Mammary epithelial cell (primary cell): ENCODE data around the gene KPNB1.

Experiments
- EZH2 ChIP-seq: IDR thresholded peaks from 2 replicates; pipeline ENCODE4 v1.6.1; 2012; ENCODE audit warnings: low read length, inconsistent platforms, borderline replicate concordance
- TF ChIP-seq, protein P1 (sequence below), 2 donors: IDR thresholded peaks in 1 of 2; conservative IDR thresholded peaks in 1 of 2; 2 replicates each; pipeline ENCODE4 v1.5.1; 2011 to 2012; ENCODE audit warnings: inconsistent platforms in 2 of 2, low read length in 2 of 2, mild to moderate bottlenecking in 2 of 2, control low read depth in 1 of 2, low read depth in 1 of 2; ENCODE audit not compliant: insufficient read depth in 1 of 2; ENCODE audit errors: extremely low read depth in 1 of 2

DNA sequence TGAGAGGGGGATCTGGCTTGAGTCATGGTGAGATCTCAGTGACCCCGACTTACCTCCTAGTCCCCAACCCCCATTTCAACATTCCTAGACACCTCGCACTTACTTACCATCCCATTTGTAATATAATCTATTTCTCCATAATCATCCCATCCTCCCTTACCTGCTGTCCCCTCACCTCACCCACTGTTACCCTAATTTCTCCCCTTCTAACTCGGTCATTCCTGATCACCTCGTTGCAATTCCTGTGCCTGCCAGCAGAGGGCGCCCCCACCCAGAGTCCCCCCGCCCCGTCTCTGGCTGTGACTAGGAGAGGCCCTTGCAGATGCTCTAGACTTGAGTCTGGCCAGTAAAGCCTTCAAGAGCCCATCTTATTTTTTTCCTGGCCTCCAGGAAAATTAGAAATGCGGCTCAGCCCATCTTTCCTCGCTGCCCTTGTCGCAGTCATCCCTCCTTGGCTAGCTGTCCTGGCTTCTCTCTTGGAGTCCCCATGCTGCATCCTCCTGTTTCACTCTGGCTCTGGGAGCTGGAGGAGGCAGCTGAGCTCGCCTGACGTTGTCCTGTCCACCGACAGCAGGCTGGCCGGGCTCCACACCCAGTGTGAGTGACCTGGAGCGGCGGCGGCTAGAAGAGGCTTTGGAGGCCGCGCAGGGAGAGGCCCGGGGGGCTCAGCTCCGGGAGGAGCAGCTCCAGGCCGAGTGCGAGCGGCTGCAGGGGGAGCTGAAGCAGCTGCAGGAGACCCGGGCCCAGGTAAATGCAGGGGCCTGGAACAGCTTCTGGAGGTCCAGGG lies 49.2 kb downstream of the KPNB1 start:
- no peak for TF ChIP-seq EZH2
- TF ChIP-seq, protein P1, sequence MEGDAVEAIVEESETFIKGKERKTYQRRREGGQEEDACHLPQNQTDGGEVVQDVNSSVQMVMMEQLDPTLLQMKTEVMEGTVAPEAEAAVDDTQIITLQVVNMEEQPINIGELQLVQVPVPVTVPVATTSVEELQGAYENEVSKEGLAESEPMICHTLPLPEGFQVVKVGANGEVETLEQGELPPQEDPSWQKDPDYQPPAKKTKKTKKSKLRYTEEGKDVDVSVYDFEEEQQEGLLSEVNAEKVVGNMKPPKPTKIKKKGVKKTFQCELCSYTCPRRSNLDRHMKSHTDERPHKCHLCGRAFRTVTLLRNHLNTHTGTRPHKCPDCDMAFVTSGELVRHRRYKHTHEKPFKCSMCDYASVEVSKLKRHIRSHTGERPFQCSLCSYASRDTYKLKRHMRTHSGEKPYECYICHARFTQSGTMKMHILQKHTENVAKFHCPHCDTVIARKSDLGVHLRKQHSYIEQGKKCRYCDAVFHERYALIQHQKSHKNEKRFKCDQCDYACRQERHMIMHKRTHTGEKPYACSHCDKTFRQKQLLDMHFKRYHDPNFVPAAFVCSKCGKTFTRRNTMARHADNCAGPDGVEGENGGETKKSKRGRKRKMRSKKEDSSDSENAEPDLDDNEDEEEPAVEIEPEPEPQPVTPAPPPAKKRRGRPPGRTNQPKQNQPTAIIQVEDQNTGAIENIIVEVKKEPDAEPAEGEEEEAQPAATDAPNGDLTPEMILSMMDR (conservative IDR thresholded peaks at IDR 0.05 in 1 of 2, IDR thresholded peaks at IDR 0.05 in 1 of 2; ENCODE audit: extremely low read depth in 1 of 2, insufficient read depth in 1 of 2, low read depth in 1 of 2, low read length in 2 of 2), result peak; percentile 62 to 88
